ENCODE measurements around the gene FOXA3. TPM values are rescaled to one million over a fixed set of nuclear protein-coding genes. Genes with fewer than 3 reads are reported as not detected.

The FOXA3 gene
- total RNA-seq, 2 experiments from 2014 or later = not detected

DNA sequence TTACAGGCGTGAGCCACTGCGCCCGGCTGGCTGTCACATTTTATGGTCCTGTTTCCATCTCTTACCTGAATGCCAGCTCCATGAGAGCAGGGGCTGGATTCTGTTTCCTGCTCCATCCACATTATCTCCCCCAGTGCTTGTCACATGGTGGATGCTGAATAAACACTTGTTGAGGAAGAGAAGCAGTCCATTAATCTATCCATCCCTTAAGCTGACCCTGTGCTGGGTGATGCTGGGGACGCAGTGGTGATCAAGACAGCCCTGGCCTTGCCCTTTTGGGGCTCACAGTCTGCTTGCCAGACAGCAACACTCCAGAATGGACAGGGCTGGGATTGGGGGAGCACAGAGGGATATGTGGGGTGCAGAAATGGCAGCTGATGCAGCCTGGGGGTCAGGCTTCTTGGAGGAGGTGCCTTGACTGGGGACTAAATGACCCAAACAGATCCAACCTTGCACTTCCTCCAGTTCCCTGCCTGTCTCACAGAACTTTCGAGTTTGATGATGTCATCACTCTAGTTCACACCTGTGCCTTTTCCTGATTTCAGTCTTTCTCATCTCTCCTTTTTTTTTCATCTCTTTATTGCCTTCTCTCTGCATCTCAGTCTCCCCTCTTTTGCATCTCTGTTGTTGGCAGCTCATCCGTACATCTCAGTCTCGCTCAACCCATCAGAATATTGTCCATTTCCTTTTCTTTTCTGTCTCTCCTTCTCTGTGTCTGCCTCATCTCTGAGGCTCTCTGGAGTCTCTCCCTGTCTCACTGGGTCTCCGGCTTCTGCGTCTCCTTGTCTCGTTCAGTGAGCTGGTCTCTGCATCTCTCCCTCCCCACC, 17.2 kb downstream of the FOXA3 start:
- peaks cover 10% of the 10 kb centered on the region for H3K27me3 Mint-ChIP-seq
- H3K4me3 Mint-ChIP-seq = no peak overlapping the region

DNA sequence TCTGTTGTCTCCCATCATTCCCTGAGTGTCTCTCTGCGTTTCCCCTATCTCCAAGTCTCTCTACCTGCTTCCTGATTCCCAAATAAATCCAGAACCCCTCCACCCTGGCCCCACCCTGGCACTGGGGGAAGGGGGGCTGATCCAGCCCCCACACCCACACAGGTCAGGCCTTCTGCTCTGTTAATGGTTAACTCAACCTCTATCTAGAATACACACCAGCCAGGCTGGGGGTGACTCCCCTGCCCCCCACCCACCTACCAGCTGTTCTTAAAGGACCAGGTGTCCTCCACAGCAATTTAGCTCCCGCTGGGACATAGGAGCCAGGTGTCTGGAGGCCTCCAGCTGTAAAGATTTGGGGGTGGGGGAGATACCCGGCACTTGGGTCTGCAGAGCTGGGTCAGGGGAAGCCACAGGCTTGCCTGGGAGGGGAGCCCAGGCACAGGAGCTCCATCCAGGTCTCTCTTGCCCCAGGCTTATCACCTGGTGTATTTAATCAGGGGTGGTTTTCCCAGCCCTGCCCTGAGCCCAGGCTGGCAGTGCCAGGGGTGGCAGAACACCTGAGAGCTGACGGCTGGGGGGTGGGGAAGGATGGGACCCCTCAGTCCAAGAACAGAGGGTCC, 17.9 kb downstream of the FOXA3 start:
- Mint-ChIP-seq H3K36me3 (ENCODE audit: low read depth) (peaks cover 4% of the 10 kb centered on the region), H3K4me3 (no peak overlapping the region), H3K27ac (no peak overlapping the region), H3K27me3 (peaks cover 9% of the 10 kb centered on the region), H3K4me1 (peaks cover 43% of the 10 kb centered on the region), H3K9me3 (no peaks in the 10 kb centered on the region)
- ChIA-PET POLR2A (interaction anchor here (1.7 to 2.6 kb wide), 2 partner anchors 11 to 18 kb away, joined by 4 to 16 read pairs; partner anchors contain the start of genes FOXA3 and SYMPK), CTCF (interaction anchor here (0.9 to 2.6 kb wide), 7 partner anchors 12 to 127 kb away, joined by 3 to 15 read pairs (median 12); partner anchors contain the start of genes CCDC61, FOXA3, SIX5 and SYMPK)
- DNase-seq = no peak

More for the DNA sequence above, 17.2 kb downstream of the FOXA3 start:
- POLR2A ChIA-PET = interaction anchor here (1.7 to 2.6 kb wide), 2 partner anchors 12 to 17 kb away, joined by 4 to 16 read pairs; partner anchors contain the start of genes FOXA3 and SYMPK
- Mint-ChIP-seq H3K4me1 (peaks cover 42% of the 10 kb centered on the region), H3K9me3 (no peaks in the 10 kb centered on the region), H3K27ac (no peak overlapping the region), H3K36me3 (ENCODE audit: low read depth) (peaks cover 4% of the 10 kb centered on the region)
- CTCF ChIA-PET = interaction anchor here (0.9 to 2.6 kb wide), 6 partner anchors 11 to 128 kb away, joined by 3 to 15 read pairs (median 12); partner anchors contain the start of genes FOXA3, SIX5 and SYMPK
- DNase-seq = no peak

DNA sequence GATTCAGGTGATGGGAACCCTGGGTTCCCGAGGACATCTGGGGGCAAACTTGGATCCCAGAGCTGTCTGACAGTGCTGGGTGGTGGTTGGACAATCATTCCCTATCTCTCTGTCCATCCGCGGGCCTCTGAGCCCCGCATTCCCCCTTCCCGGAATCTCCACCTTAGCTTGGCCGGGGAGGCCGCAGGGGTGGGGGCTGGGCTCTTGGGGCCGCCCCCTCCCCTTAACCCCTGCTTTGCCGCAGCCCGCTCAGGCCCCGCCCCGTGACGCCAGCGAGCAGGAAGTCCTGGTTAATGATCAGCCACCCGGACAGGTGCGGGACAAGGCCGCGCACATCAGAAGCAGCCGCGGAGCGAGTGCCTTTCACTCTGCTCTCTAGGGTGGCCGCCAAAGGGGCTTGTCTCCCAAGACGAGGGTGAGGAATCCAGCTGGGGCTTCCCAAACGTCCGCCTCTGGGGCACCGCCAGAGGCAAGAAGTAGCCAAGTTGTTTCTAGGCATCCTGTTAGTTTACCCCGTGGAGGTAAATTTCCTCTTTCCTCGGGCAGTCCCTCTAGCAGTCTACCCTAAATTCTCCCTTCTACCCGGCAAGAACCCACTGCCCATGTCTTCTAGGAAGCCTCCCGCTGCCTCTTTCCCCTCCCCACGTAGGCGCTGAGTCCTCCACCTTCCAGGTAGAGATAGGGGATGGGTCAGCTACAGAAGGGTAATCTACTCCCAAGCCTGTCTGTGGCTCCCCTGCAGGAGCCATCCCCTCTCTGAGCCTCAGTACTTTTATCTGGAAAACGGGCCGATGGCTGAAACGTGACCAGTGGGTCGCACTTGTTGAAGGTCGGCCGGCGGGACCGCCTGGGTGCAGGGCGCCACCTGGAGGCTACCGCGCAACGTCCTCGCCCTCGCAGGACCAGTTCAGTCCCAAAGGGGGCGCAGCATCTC, 18.8 kb downstream of the FOXA3 start:
- peaks cover 4% of the 10 kb centered on the region for H3K27me3 Mint-ChIP-seq
- ChIA-PET CTCF (interaction anchor here (0.7 to 2.6 kb wide), 9 partner anchors 13 to 382 kb away, joined by 3 to 15 read pairs (median 6); partner anchors contain the start of genes CCDC61, FOXA3, SIX5 and SYMPK), POLR2A (interaction anchor here (1.0 to 2.6 kb wide), 3 partner anchors 10 to 37 kb away, joined by 3 to 16 read pairs (median 4); partner anchors contain the start of genes FOXA3 and SYMPK)
- DNase-seq = peak; percentile 89
- H3K36me3 Mint-ChIP-seq (ENCODE audit: low read depth) = peaks cover 4% of the 10 kb centered on the region
- peak overlapping the region; percentile 72 for H3K4me3 Mint-ChIP-seq
- peaks cover 40% of the 10 kb centered on the region for H3K4me1 Mint-ChIP-seq
- no peaks in the 10 kb centered on the region for H3K9me3 Mint-ChIP-seq
- peak overlapping the region; percentile 51 for H3K27ac Mint-ChIP-seq

DNA sequence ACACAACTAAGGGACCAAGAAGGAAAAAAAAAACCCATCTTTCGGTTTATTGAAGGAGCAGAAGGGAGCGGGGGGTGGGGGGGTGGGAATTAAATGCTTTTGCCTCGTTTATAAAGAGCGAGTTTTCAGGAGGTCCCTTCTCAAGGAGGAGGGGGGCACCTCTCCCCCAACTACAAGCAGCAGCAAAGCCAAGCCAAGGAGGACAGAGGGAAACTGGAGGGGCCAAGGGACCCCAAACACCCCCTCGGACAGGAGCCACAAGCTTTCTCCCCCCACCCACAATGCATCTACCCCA, 19.4 kb downstream of the FOXA3 start:
- CTCF ChIA-PET = interaction anchor here (2.2 to 3.4 kb wide), 5 partner anchors 14 to 126 kb away, joined by 5 to 17 read pairs (median 13); partner anchors contain the start of genes FOXA3, MYPOP, SIX5 and SYMPK
- Mint-ChIP-seq H3K27me3 (peaks cover 2% of the 10 kb centered on the region), H3K27ac (peak overlapping the region; percentile 51), H3K36me3 (ENCODE audit: low read depth) (peaks cover 4% of the 10 kb centered on the region), H3K4me3 (peak overlapping the region; percentile 72), H3K4me1 (peaks cover 36% of the 10 kb centered on the region), H3K9me3 (no peaks in the 10 kb centered on the region)
- DNase-seq = no peak
- POLR2A ChIA-PET = interaction anchor here (2.6 kb wide), 1 partner anchor 20 kb away, joined by 16 read pairs; the partner anchor contains the start of genes FOXA3 and SYMPK

DNA sequence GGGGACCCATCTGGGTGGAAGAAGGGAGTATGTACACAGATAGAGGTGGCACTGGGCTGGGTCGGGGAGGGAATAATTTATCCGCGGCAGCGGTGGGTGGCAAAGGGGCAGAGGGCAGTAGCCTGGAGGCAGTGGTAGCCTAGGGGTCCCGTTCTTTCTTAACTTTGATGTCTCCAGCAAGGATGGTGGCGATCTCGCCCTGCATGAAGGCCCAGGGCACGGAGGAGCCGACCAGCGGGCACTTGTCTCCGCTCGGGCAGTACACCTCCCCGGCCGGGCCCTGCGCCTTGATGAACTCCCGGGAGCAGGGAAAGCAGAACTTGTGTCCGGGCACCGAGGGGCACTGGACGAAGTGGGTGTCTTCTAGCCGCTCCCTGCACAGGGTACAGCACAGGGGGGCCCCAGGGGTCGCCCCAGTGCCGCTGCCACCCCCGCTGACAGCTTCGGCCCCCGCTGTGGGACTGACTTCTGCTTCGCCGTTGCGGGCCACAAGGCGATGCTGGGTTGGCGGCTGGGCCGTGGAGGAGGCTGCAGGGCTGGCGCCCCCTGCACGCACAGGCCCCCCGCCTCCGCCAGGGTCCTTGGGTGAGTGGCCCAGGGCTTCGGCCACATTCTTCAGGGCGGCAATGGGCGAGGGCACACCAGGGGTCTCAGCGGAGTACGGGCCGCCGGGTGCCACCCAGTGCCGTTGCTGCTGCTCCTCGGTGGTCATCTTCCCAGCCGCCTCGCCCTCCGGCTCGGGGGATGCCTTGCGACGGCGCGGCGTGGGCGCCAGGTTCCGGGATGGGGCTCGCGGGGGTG, 20.0 kb downstream of the FOXA3 start:
- Mint-ChIP-seq H3K9me3 (no peaks in the 10 kb centered on the region), H3K4me1 (peaks cover 35% of the 10 kb centered on the region), H3K36me3 (ENCODE audit: low read depth) (peaks cover 4% of the 10 kb centered on the region), H3K27me3 (no peaks in the 10 kb centered on the region), H3K4me3 (peak overlapping the region; percentile 72), H3K27ac (no peak overlapping the region)
- DNase-seq = no peak
- ChIA-PET CTCF (interaction anchor here (2.2 to 3.4 kb wide), 4 partner anchors 14 to 125 kb away, joined by 5 to 17 read pairs (median 13); partner anchors contain the start of genes MYPOP and SIX5), POLR2A (interaction anchor here (2.6 to 2.7 kb wide), 2 partner anchors 18 to 20 kb away, joined by 16 to 29 read pairs; partner anchors contain the start of genes FOXA3, MYPOP and SYMPK)

DNA sequence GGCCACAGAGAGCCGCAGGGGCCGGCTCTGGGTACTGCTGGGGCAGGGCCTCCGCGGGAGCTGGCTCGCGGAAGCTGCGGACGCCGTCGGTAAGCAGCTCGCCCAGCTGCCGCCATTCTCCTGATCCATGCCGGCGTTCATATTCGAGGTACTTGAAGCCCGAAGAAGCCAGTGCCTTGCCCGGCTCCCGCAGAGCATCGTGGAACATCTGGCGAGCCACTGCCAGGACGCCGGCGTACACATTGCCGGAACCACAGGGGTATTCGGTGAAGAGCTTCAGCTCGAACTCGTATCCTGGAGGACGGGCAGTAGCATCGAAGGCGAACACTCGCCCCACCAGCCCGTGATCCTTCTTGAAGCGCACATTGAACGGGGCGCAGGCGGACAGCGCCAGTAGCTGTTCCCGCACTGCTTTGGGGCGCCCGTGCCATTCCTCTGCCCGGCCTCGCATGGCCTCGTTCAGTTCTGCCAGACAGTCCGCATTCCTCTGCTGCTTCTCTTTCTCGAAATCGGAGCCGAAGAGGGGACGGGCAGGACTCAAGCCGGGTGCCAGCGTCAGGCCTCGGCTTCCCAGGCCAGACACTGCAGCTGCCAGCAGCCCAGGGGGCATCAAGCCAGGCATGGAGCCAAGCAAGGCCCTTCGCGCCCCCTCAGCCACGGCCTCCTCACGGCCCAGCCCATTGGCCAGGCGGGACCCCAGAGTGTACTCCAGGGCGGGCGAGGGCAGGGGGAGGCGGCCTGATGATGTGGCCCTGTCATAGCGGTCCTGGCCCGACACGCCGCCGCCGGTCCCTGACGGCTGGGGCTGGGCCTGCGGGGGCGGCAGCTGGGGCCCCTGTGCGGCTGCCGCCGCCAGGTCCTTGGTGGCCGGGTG, 20.8 kb downstream of the FOXA3 start:
- Mint-ChIP-seq H3K36me3 (ENCODE audit: low read depth) (peaks cover 4% of the 10 kb centered on the region), H3K9me3 (no peaks in the 10 kb centered on the region), H3K27ac (no peak overlapping the region), H3K4me3 (peak overlapping the region; percentile 52), H3K4me1 (peaks cover 35% of the 10 kb centered on the region), H3K27me3 (no peaks in the 10 kb centered on the region)
- DNase-seq = no peak
- CTCF ChIA-PET = interaction anchor here (0.5 to 3.4 kb wide), 6 partner anchors 12 to 114 kb away, joined by 3 to 22 read pairs (median 5); partner anchors contain the start of genes FOXA3, MYPOP and SYMPK
- POLR2A ChIA-PET = interaction anchor here (1.2 to 2.7 kb wide), 6 partner anchors 10 to 112 kb away, joined by 3 to 29 read pairs (median 6); partner anchors contain the start of genes CCDC61, MYPOP and SYMPK

DNA sequence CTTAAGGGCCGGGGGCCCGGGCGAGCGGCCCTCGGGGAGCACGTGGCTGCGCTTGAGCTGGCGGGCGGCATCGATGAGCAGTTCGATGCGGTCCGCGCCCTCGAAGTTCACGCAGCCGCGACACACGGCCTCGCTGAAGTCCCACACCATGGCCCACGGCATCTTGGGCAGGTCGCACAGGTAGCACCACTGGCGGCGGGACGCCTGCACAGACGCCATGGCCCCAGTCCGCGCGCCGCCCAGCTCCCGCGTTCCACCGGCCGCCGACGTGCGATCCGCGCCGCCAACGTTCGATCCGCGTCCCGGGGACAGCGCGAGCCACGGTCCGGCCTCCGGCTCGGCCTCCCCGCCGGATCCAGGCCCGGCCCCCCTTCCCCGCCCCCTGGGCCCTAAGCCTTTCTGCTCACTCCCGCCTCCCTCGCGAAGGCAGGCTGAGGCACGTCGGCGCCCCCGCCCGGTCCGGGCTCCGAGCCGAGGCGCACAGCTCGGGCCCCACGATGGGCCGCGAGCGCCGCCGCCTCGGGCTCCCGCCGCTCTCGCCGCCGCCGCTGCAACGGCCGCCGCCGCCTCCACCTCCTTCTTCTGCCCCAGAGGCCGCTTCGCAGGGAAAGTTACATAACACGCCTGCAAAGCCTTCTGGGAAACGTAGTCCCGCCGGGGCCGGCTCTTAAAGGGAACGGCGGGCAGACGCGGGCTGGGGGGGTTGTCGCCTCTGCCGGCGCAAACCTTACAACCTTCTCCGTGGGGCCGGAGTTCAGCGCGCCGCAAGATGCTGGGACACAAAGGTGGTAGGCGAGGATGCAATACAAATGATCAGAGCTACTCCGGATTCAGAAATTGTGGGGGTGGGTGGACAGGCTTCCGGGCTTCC, 21.7 kb downstream of the FOXA3 start, which contains the start of gene IRF2BP1:
Gene IRF2BP1, minus strand, starts transcription at position 586 of the 871 bp plus-strand sequence. Its CDS starts 367 bp downstream, at position 219.
- H3K4me3 Mint-ChIP-seq = peak within 1 kb of the TSS; percentile 84
- H3K27me3 Mint-ChIP-seq = no peaks in the 10 kb centered on the region
- CTCF ChIA-PET = interaction anchor here (0.8 to 3.4 kb wide), 10 partner anchors 10 to 130 kb away, joined by 3 to 22 read pairs (median 4); partner anchors contain the start of genes CCDC61, FOXA3, MYPOP and SIX5
- POLR2A ChIA-PET = interaction anchor here (0.7 to 2.7 kb wide), 12 partner anchors 10 to 193 kb away, joined by 3 to 29 read pairs (median 4); partner anchors contain the start of genes CCDC61, MYPOP, QPCTL and SIX5
- peaks cover 35% of the 10 kb centered on the region for H3K4me1 Mint-ChIP-seq
- peak; percentile 92 for DNase-seq
- H3K36me3 Mint-ChIP-seq (ENCODE audit: low read depth) = peaks cover 4% of the 10 kb centered on the region
- H3K9me3 Mint-ChIP-seq = no peaks in the 10 kb centered on the region
- peak within 1 kb of the TSS; percentile 91 for H3K27ac Mint-ChIP-seq

DNA sequence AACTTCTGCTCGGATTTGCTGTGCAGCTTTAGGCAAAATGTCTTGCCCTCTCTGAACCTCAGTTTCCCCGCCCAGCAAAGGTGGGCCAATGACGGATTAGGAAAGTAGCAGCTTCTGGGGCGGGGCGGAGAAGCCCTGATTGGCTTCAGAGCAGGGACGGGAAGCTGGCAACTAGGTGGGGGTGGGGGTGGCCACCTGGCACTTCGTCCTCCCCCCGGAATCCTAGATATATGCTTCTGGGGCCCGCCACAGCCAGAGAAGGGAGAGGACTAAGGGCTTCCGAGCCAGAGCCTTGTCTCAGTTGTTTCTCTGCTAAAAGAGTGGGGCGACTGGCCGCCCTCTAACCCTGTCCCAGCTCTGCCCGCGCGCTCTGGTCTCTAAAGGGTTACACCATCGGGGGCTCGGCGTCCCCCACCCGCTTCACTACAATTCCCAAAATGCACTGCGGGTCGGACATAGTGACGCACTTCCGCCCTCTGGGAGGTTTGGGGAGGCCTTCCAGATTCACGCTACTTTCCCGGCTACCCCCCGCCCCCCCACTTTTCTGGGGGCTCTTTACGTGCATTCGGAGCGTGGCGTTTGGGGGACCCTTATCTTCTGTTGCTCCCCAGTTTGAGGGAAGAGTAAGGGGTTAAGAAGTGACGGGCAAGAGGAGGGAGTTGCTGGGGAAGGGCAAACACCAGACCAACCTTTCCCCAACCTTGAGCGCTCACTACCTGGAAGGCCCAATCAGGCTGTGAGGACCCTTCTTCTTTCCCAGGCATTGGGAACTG, 22.5 kb downstream of the FOXA3 start:
- peaks cover 4% of the 10 kb centered on the region for H3K36me3 Mint-ChIP-seq (ENCODE audit: low read depth)
- DNase-seq = peak; percentile 96
- no peaks in the 10 kb centered on the region for H3K9me3 Mint-ChIP-seq
- H3K27ac Mint-ChIP-seq = peak overlapping the region; percentile 91
- H3K4me3 Mint-ChIP-seq = peak overlapping the region; percentile 84
- H3K27me3 Mint-ChIP-seq = no peaks in the 10 kb centered on the region
- CTCF ChIA-PET = interaction anchor here (0.6 to 3.4 kb wide), 10 partner anchors 11 to 236 kb away, joined by 3 to 22 read pairs (median 4); partner anchors contain the start of genes CCDC61, FOXA3, MYPOP and SIX5
- peaks cover 29% of the 10 kb centered on the region for H3K4me1 Mint-ChIP-seq
- POLR2A ChIA-PET = interaction anchor here (0.7 to 2.7 kb wide), 12 partner anchors 15 to 245 kb away, joined by 3 to 29 read pairs (median 4); partner anchors contain the start of genes CCDC61, MYPOP, QPCTL and SIX5

DNA sequence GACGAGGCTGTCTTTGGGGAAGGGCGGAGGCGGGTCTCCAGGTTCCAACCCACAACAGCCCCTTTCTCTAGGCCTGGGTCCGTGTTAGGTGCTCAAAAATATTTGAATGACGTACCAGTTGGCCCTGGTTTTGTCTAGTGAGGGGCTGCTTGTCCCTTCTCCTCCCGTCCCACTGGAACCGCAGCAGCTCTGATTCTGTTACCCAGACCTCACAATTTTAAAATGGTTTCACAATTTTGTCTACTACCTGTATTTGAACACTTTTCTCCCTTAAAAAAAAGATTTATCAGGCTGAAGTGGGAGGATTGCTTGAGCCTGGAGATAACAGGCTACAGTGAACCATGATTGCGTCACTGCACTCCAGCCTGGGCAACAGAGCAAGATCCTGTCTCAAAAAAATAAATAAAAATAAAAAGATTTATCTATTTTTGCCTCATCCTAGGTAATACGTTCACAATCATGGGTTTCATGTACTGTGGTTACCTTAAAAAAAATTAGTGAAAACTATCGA, 23.1 kb downstream of the FOXA3 start:
- Mint-ChIP-seq H3K9me3 (no peaks in the 10 kb centered on the region), H3K27me3 (no peaks in the 10 kb centered on the region), H3K36me3 (ENCODE audit: low read depth) (peaks cover 4% of the 10 kb centered on the region), H3K4me3 (peak overlapping the region; percentile 84), H3K27ac (peak overlapping the region; percentile 91), H3K4me1 (peaks cover 25% of the 10 kb centered on the region)
- POLR2A ChIA-PET = interaction anchor here (0.7 to 2.2 kb wide), 7 partner anchors 15 to 246 kb away, joined by 3 to 16 read pairs (median 3); partner anchors contain the start of genes FOXA3, MYPOP, QPCTL and SYMPK
- DNase-seq = no peak
- CTCF ChIA-PET = interaction anchor here (0.8 to 2.5 kb wide), 2 partner anchors 24 to 30 kb away, joined by 4 to 22 read pairs; partner anchors contain the start of genes FOXA3 and SYMPK
